Adrenal gland (tissue), 5 donors: ENCODE measurements around the gene PLK1.

Experiments
- CTCF ChIP-seq, 6 experiments: fragments of 450-650 bp in 4 of 6; fragments of 200-600 bp in 2 of 6; sonication (generic) in 1 of 6; IDR thresholded peaks; 1 replicate in 5 of 6; 2 replicates in 1 of 6; pipeline versions ENCODE4 v1.5.1 to v1.8.0; 2016 to 2021; ENCODE audit warnings: antibody characterized with exemption in 6 of 6, mild to moderate bottlenecking in 2 of 6, moderate library complexity in 1 of 6
- POLR2A ChIP-seq, 2 donors: fragments of 450-650 bp; IDR thresholded peaks; one replicate each; pipeline ENCODE4 v1.6.1; 2017; ENCODE audit warnings: antibody characterized with exemption in 2 of 2, mild to moderate bottlenecking in 2 of 2, moderate library complexity in 1 of 2
- donor health status: DM: no; HTN: no; CAD: no.

- TF ChIP-seq CTCF (IDR thresholded peaks at IDR 0.05) (no peak), POLR2A (IDR thresholded peaks at IDR 0.05) (peak in 1 of 2 donors; percentile 52)
Observed at GRCh38 chr16:23640931-23641765, 37.5 kb upstream of the PLK1 start, which contains the start of the genes DCTN5 and PALB2.
